ENCODE measurements around the gene GLG1. TPM values are rescaled to one million over a fixed set of nuclear protein-coding genes. Genes with fewer than 3 reads are reported as not detected.

The GLG1 gene
- total RNA-seq, 2 donors from 2014 or later: 102 to 123 TPM

GRCh38 chr16:74573622-74574021 is 33.3 kb downstream of the GLG1 start:
- no peak for DNase-seq (ENCODE audit: low spot score)
- Histone ChIP-seq H3K4me1 (peaks cover 0 to 9% of the 10 kb centered on the region in 2 donors), H3K9me3 (no peaks in the 10 kb centered on the region), H3K27ac (no peak overlapping the region), H3K36me3 (no peaks in the 10 kb centered on the region), H3K27me3 (no peaks in the 10 kb centered on the region), H3K4me3 (no peak overlapping the region)
- TF ChIP-seq CTCF (IDR thresholded peaks at IDR 0.05): no peak

- H3K9me3 ChIP-seq: no peaks in the 10 kb centered on the region
- H3K36me3 ChIP-seq: no peaks in the 10 kb centered on the region
- H3K4me3 ChIP-seq: no peak overlapping the region
- peaks cover 0 to 16% of the 10 kb centered on the region in 2 donors for H3K4me1 ChIP-seq
- no peak for TF ChIP-seq CTCF (IDR thresholded peaks at IDR 0.05)
- no peak for DNase-seq (ENCODE audit: low spot score)
- no peak overlapping the region for H3K27ac ChIP-seq
- H3K27me3 ChIP-seq: no peaks in the 10 kb centered on the region
Observed at GRCh38 chr16:74570412-74571301, 36.3 kb downstream of the GLG1 start.

- H3K27ac ChIP-seq: no peak overlapping the region
- TF ChIP-seq CTCF (IDR thresholded peaks at IDR 0.05): no peak
- H3K4me1 ChIP-seq: peaks cover 0 to 23% of the 10 kb centered on the region in 2 donors
- H3K27me3 ChIP-seq: no peaks in the 10 kb centered on the region
- no peak overlapping the region for H3K4me3 ChIP-seq
- H3K9me3 ChIP-seq: no peaks in the 10 kb centered on the region
- DNase-seq (ENCODE audit: low spot score): no peak
- no peaks in the 10 kb centered on the region for H3K36me3 ChIP-seq
Observed at GRCh38 chr16:74568961-74569631, 37.8 kb downstream of the GLG1 start.

- Histone ChIP-seq H3K4me1 (peaks cover 0 to 34% of the 10 kb centered on the region in 2 donors), H3K4me3 (no peak overlapping the region), H3K9me3 (no peaks in the 10 kb centered on the region), H3K27me3 (no peaks in the 10 kb centered on the region), H3K36me3 (no peaks in the 10 kb centered on the region), H3K27ac (no peak overlapping the region)
- no peak for DNase-seq (ENCODE audit: low spot score)
- TF ChIP-seq CTCF (IDR thresholded peaks at IDR 0.05): no peak
Observed at GRCh38 chr16:74567901-74568300, 39.0 kb downstream of the GLG1 start.

GRCh38 chr16:74565378-74565777 is 41.5 kb downstream of the GLG1 start:
- no peaks in the 10 kb centered on the region for H3K36me3 ChIP-seq
- no peak overlapping the region for H3K4me3 ChIP-seq
- no peaks in the 10 kb centered on the region for H3K27me3 ChIP-seq
- no peaks in the 10 kb centered on the region for H3K9me3 ChIP-seq
- no peak for TF ChIP-seq CTCF (IDR thresholded peaks at IDR 0.05)
- peaks cover 0 to 35% of the 10 kb centered on the region in 2 donors for H3K4me1 ChIP-seq
- DNase-seq (ENCODE audit: low spot score): no peak
- no peak overlapping the region for H3K27ac ChIP-seq
